Prostate gland (tissue), 2 donors: ENCODE data around the gene UIMC1.

Experiments used
- CTCF ChIP-seq, 4 experiments: fragments of 200-600 bp in 2 of 4; fragments of 450-650 bp in 2 of 4; sonication (generic) in 2 of 4; IDR thresholded peaks; 1 replicate in 3 of 4; 2 replicates in 1 of 4; pipeline ENCODE4 v1.5.1; 2016 to 2019; ENCODE audit warnings: antibody characterized with exemption in 4 of 4, mild to moderate bottlenecking in 2 of 4, moderate library complexity in 2 of 4
- POLR2A ChIP-seq: fragments of 450-650 bp; IDR thresholded peaks from one replicate; pipeline ENCODE4 v1.6.1; 2016; ENCODE audit warnings: antibody characterized with exemption, mild to moderate bottlenecking
- POLR2AphosphoS5 ChIP-seq: sonication (generic); formaldehyde crosslinking; IDR thresholded peaks from one replicate; pipeline ENCODE4 v1.6.1; 2017; ENCODE audit warnings: antibody characterized with exemption

GRCh38 chr5:177015156-177015555 is 8.6 kb upstream of the UIMC1 start:
- TF ChIP-seq POLR2A (no peak), CTCF (IDR thresholded peaks at IDR 0.05) (no peak), POLR2AphosphoS5 (no peak)
